IPS-NIHi7 (cell line): ENCODE measurements around the gene AKT2.
A peak's percentile ranks its signal among the peaks of the same experiment; 100 is the strongest.
"Not testable (repeated sequence)": the region's sequence is repeated elsewhere in the genome, so short reads cannot be mapped to it uniquely, and the experiment has no call there.

Experiments used
- DNase-seq: peaks from one replicate; pipeline ENCODE4 v3.0.0; 2012; ENCODE audit warnings: mixed read lengths; ENCODE audit errors: extremely low spot score

AKT2 gene

DNA sequence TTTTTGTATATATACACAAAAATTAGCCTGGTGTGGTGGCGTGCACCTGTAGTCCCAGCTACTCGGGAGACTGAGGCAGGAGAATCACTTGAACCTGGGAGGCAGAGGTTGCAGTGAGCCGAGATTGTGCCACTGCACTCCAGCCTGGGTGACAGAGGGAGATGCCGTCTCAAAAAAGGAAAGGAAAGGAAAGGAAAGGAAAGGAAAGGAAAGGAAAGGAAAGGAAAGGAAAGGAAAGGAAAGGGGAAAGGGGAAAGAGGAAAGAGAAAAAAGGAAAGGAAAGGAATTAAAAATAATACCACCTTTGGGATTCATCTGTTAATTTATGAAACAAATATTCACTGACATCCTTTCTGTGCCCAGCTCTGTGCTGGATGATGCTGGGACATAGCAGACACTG is 66.1 kb downstream of the AKT2 start:
- not testable (repeated sequence) for DNase-seq

DNA sequence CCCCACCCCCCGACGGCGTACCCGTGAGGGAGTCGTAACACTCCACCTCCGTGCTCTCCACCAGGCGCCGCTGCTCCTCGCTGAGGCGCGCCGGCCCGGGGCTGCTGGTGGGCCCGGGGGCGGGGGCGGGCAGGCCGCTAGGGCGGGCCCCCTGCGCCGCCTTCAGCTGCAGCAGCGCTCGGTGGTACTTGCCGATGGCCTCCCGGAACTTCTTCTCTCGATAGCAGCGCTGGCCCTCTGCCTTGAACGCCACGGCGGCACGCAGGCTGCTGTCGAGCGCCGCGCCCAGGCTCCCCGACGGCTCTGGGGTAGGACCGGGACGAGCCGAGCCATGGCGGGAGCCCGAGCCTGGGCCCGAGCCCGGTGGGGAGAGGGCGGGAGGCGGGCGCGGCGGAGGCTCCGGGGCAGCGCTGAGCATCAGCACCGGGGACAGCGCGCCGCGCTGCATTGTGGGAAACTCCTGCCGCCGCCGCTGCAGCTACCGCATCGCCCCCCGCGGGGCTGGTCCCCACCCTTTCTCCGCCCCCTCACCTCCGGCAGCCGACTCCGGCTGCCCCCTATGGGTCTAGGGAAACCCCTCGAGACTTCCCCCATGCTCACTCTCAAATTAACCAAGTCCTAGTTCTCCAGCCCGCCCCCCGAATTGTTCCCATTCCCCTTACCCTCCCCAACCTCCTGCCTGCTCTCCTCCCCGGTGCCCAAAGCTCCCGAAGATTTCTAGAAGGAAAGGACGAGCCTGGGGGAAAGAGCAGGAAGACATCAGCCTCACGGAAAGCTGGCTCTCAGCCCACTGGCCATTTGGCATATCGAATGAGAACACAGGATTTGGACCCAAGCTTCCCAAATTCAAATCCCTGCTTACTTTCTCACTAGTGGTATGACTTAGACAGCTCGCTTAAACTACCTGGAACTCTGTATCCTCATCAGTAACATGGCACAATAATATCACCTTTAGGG is 66.9 kb downstream of the AKT2 start, which contains the start of gene TTC9B:
TTC9B (minus strand) TSS at position 451 of the 957 bp plus-strand sequence; CDS start at position 448, 3 bp downstream.
- DNase-seq: peak; percentile 83

DNA sequence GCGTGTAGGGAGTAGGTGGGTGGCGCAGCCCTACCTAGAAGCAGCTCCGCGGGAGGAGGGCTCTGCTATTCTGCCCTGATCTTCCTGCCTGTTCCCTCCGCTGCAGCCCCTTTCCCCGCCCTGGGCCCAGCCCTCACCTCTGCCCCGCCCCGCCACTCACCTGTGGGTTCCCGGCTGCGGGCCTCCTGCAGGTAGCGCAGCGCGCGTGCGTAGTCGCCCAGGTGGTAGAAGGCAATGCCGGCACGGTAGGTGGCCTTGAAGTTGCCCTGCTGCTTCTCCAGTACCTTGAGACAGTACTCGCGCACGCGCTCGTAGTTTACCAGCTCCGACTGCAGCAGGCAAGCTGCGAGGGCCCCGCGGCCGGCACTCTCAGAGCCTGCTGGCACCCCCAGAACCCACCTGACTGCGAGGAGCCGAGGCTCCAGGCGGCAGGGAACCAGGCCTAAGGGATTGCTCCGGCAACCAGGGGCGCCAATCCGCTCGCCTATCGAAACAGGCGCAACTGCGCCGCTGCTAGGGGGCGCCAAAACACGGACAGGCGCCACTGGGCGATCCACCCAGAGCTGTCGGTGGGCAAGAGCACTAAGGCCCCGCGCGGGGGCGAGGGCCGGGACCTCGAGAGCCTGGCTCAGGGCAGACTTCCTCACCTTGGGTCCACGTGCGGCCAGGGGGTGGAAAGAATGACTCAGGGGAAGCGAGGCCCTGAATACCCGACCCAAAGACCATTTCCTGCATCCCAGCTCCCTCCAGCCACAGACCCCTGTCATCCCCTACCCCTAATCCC is 67.9 kb downstream of the AKT2 start:
- peak; percentile 69 for DNase-seq

DNA sequence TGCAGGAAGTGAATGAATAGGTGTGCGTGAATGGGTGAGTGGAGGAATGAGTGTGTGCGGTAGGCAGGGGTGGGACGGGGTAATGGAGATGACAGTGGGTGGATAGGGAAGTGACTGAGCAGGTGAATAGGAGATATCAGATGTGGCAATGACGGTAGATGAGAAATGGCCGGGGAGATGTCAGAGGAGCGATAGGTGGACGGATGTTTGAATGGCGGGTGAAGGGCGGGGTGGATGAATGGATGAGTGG is 68.4 kb downstream of the AKT2 start:
- no peak for DNase-seq

DNA sequence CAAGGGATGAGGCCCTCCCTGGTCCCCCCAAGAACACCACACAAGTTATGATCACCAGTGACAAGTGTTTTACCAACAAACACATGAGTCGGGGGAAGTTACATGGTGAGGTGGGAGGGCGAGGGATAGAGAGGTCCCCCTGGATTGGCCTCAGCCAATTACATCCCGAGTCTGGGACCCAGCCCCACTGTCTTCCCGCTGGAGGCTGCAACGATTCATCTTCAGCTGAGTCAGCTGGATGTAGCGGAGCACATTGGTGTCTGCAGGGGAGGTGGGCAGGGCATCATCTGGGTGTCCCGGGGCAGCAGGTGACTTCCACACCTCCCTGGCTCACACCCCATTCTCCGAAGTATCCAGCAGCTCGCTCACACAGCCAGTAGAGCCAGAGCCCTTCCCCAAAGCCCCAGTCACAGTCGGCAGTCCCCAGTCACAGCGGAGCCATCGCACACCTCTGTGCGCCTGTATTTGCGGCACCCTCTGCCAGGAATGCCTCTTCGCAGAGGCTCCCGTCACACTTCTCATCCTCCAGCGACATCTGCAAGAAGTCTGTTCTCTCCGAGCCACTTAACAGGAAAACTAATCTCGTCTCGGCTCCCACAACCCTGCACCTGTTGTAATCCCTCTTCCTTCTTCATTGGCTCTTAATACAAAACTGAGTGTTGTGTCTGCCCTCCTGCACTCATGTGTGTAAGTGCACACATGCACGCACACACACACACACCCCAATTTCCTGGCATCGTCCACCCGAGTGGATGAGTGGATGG is 69.0 kb downstream of the AKT2 start:
- no peak for DNase-seq

DNA sequence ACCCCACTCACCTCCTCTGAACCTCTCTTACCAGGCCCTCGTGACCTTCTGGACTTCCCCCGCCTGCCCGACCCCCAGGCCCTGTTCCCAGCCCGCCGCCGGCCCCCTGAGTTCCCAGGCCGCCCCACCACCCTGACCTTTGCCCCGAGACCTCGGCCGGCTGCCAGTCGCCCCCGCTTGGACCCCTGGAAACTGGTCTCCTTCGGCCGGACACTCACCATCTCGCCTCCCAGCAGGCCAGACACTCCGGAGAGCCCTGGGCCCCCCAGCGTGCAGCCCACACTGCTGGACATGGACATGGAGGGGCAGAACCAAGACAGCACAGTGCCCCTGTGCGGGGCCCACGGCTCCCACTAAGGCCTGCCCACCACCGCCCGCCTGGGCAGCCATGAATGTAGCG is 70.2 kb downstream of the AKT2 start:
- no peak for DNase-seq

DNA sequence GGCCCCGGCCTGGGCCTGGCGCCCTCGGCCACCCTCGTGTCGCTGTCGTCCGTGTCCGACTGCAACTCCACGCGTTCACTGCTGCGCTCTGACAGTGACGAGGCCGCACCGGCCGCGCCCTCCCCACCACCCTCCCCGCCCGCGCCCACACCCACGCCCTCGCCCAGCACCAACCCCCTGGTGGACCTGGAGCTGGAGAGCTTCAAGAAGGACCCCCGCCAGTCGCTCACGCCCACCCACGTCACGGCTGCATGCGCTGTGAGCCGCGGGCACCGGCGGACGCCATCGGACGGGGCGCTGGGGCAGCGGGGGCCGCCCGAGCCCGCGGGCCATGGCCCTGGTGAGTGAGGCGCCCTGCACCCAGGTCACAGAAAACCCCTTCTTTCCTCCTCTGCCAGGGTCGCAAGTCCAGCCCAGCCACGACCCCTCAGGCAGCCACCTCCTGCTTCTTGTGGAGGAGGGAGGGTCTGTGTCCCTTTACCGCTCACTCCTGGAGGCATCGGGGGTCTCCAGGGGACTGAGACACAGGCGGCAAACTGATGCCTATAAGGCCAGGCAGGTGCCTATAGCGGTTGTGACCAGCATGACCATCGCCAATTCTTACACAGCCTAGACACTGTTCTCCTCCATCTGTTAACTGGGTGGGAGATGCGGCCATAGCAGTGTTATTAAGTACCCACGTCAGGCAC is 71.1 kb downstream of the AKT2 start:
- no peak for DNase-seq

DNA sequence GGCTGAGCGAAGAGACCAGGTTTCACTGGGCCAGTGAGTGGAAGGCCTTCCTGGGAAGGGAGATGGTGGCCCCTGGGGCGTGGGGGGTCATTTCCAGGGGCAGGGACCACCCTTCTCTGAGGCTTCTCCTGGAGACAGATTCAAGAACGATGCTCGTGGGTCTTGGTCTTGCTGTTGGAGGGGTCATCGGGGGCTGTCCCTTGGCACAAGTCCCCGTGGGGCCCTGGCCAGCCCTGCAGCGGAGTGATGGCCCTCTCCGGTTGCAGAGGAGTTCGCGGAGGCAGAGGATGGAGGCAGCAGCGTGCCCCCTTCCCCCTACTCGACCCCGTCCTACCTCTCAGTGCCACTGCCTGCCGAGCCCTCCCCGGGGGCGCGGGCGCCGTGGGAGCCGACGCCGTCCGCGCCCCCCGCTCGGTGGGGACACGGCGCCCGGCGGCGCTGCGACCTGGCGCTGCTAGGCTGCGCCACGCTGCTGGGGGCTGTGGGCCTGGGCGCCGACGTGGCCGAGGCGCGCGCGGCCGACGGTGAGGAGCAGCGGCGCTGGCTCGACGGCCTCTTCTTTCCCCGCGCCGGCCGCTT is 71.8 kb downstream of the AKT2 start:
- no peak for DNase-seq

DNA sequence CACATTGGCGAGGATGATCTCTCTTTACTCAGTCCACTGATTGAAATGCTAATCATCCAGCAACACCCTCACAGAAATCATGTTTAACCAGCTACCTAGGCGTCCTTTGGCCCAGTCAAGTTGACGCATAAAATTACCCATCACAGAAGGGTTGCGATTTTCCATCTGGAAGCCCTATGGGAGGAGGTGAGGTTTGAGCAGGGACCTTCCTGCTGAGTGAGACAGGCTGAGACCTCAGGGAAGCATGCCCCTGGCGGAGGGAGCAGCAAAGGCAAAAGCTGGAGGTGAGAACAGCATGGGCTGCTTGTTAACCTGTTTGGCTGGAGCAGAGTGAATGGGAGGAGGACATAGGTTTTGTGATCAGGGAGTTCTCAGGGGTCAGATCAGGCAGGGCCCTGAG is 74.3 kb downstream of the AKT2 start:
- DNase-seq: peak; percentile 50

DNA sequence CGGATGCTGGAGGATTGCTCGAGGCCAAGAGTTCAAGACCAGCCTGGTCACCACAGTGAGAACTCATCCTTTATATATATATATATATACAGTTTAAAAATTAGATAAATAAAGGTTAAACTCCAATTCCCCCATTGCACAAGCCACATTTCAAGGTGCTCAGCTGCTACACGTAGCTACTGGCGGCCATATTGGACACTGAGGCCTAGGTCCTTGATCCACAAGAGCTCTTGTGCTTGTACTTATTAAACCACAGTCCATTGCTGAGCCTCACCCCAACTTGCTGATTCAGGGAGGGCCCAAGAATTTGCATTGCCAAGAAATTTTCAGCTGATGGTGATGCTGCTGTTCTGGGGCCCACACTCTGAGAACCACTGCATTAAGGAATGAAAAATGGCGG is 76.5 kb downstream of the AKT2 start:
- no peak for DNase-seq

DNA sequence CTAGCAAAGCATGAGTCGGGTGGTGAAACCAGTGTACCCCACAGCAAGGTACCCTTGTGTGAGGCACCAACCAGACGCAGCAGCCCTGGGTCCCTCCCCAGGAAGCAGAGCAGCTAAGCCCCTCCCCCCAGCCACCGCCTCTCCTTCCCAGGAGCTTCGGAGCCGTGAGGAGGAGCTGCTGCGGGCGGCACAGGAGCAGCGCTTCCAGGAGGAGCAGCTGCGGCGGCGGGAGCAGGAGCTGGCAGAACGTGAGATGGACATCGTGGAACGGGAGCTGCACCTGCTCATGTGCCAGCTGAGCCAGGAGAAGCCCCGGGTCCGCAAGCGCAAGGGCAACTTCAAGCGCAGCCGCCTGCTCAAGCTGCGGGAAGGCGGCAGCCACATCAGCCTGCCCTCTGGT is 79.4 kb downstream of the AKT2 start:
- no peak for DNase-seq

DNA sequence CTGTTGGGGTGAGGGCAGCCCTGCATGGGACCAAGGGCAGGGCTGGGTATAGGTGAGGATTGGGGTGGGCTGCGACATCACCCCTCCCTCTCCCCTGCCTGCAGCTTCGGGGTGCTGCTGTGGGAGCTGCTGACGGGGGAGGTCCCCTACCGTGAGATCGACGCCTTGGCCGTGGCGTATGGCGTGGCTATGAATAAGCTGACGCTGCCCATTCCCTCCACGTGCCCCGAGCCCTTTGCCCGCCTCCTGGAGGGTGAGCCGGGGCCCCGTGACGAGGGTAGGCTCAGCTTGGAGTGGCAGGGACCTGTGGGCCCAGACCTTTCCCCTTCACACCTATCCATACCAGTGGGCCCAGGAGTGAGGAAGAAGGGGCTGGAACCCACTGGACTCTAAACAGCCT is 80.8 kb downstream of the AKT2 start:
- no peak for DNase-seq

DNA sequence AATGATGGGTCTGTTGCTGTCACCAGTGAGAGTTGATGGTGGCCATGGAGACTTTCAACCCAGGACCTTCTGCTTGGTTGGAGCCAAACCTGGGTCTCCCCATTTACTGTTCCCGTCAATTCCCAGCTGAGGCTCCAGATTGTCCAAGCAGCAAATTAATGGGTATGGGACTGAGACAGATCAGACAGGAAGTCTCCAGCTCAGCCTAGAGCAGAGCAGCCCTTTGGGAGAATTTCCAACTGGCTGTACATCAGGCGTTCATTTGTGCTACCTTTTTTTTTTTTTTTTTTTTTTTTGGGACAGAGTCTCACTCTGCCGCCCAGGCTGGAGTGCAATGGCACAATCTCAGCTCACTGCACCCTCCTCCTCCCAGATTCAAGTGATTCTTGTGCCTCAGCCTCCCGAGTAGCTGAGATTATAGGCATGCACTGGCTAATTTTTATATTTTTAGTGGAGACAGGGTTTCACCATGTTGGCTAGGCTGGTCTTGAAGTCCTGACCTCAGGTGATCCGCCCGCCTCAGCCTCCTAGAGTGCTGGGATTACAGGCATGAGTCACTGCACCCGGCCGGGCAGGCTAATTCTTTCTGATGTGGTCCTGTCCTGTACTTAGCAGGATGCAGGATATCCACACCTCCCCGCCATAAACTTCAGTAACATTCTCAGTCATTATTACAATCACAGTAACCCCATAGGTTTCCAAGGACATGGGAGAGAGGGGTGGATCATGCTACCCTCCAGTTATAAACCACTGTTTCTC is 84.6 kb downstream of the AKT2 start:
- DNase-seq: no peak

DNA sequence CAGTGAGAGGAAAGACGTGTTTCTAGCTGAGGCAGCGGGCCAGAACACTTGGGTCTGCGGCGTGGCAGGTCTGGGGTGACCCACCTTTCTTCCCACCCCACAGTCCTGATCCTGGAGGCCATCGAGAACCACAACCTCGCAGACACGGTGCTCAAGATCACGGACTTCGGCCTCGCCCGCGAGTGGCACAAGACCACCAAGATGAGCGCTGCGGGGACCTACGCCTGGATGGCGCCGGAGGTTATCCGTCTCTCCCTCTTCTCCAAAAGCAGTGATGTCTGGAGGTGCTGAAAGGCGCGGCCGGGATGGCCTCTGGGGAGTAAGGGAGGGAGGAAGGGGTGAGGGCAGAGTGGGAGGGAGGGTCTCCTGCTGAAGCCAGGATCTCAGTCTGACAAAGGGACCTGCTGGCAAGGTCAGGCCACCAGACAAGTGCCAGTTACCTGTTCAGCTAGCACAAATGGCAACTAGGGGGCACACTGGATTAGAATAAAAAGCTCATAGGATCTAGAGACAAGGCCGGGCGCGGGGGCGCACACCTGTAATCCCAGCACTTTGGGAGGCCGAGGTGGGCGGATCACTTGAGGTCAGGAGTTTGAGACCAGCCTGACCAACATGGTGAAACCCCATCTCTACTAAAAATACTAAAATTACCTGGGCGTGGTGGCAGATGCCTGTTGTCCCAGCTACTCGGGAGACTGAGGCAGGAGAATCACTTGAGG is 86.7 kb downstream of the AKT2 start:
- no peak for DNase-seq

DNA sequence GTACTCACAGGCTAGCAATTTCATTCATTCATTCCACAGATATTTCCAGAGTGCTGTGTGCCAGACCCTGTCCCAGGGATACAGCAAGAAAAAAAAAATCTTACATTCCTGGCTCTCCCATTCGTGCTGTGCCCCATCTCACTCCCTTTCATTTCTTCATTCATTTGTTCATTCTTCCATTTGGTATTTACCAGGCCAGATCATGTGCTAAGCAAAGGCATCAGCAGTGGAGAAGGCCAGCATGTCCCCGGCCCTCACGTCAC is 91.6 kb downstream of the AKT2 start:
- no peak for DNase-seq

DNA sequence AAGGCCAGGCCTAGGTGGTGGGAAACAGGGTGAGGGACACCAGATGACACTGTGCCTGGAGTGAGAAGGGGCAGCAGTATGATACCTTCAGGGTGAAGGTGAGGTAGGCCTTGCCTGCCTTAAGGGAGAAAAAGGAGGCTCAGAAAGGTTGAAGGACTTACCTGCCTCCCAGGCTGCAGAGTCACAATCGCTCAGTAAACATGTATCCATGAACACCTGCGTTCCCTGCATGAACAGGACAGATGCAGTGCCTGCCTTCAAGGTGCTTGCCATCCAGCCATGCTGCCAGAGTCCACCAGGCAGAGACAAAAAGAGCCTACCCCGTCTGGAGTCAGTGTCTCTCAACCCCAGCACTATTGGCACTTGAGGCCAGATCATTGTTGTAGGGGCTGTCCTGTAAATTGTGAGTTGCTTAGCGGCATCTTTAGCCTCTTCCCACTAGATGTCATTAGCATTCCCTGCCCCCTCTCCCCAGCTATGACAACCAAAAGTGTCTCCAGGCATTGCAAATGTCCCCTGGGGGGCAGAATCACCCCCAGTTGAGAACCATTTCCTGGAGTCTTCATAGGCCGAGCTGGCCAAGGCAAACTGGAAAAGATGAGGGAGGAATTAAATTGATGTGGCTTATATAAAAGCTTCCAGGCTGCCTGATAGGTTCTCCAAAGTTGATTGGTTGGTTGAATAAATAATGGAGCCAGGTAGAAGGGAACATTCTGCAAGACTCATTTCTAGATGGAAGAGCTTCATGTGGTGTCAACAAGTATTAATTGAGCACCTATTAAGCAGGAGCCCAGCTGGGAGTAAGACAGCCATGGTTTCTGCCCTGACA is 92.2 kb downstream of the AKT2 start:
- no peak for DNase-seq

DNA sequence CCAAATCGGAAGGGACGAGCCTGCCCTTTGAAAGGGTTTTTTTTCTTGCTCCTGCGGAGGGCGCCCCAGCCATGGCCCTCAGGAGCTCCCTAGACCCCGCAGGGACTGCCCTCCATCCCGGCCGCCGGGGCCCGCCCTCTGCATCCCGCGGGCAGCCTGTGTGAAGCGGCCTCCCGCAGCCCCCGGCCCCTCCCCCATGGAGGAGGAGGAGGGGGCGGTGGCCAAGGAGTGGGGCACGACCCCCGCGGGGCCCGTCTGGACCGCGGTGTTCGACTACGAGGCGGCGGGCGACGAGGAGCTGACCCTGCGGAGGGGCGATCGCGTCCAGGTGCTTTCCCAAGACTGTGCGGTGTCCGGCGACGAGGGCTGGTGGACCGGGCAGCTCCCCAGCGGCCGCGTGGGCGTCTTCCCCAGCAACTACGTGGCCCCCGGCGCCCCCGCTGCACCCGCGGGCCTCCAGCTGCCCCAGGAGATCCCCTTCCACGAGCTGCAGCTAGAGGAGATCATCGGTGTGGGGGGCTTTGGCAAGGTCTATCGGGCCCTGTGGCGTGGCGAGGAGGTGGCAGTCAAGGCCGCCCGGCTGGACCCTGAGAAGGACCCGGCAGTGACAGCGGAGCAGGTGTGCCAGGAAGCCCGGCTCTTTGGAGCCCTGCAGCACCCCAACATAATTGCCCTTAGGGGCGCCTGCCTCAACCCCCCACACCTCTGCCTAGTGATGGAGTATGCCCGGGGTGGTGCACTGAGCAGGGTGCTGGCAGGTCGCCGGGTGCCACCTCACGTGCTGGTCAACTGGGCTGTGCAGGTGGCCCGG is 93.1 kb downstream of the AKT2 start:
- peak; percentile 83 for DNase-seq
